HS-27A (cell line): ENCODE data around the gene MT2A.
"Not testable (repeated sequence)": the region's sequence is repeated elsewhere in the genome, so short reads cannot be mapped to it uniquely, and the experiment has no call there.

Experiments
- DNase-seq: peaks from one replicate; pipeline ENCODE4 v3.0.0-alpha.2; 2012; ENCODE audit warnings: low read depth, missing footprints

The MT2A gene

DNA sequence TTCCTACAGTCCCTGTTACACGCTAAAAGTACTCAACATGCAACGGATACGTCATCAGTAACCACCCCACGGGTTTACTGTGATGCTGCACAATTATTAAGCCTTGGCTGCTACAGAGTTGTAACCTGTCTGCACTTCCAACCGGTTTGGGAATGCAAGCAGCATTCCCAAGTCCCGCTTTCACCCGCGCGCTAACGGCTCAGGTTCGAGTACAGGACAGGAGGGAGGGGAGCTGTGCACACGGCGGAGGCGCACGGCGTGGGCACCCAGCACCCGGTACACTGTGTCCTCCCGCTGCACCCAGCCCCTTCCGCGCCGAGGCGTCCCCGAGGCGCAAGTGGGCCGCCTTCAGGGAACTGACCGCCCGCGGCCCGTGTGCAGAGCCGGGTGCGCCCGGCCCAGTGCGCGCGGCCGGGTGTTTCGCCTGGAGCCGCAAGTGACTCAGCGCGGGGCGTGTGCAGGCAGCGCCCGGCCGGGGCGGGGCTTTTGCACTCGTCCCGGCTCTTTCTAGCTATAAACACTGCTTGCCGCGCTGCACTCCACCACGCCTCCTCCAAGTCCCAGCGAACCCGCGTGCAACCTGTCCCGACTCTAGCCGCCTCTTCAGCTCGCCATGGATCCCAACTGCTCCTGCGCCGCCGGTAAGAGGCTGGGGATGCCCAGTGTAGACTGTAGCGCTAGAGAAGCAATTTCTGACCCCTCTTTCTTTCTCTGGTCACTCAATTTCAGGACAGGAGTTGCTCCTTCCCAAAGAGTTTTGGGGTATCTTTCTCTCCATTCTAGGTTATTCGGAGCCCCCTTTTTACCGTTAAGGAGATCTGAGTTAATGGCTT lies at the start of gene MT2A:
MT2A (plus strand) TSS at position 542 of the 833 bp plus-strand sequence; CDS start at position 614, 72 bp downstream.
- peak; percentile 86 for DNase-seq

DNA sequence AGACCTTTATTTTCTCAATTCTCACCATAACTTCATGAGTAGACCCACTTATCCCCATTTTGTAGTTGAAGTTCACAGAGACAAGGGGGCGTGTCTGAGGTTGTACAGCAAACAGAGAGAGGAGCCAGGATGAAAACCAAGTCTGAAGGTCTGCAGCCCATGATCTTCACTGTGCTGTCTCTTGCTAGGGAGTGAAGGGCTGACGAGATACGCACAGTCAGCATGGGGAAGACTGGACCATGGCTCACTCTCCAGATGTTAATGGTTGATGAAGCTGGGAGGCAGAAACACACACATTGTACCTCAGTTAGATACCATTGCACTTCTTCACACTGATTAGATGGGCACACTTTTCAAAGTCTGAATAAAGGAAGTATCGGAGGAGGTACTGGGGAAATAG lies 49.3 kb upstream of the MT2A start:
- no peak for DNase-seq

DNA sequence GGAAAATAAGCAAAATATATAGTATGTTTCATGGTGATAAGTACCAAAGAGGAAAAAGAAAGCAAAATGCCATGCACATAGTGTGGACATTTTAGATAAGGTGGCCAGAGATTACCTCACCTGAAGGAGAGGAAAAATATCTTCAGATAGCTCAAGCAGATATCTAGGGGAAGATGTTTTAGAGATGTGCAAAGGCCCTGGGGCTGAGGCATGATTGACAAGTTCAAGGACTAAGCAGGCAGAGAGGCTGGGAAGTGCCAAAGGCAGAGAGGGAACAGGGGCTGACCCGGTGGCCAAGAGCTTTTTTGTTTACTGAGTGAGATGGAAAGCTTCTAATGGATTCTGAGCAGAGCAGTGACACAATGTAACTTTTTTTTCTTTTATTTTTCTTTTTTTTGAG lies 47.9 kb upstream of the MT2A start:
- DNase-seq = no peak

DNA sequence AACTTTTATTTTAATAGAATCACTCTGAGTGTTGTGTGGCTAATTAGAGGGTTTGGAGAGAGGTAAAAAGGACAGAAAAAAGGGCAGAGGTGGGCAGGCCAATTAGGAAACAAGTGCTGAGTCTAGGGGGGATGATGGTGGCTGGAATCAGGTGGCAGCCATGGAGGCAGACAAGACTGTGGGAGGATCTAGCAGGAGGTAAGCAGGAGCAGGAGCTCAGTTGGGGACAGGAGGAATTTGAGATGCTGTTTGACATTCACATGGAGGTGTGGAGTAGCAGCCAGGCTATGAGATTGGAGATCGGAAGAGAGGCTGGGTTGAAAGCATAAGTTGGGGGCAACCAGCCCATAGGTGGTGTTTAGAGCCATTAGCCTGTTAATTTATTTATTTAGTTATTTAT lies 47.3 kb upstream of the MT2A start:
- DNase-seq = no peak

DNA sequence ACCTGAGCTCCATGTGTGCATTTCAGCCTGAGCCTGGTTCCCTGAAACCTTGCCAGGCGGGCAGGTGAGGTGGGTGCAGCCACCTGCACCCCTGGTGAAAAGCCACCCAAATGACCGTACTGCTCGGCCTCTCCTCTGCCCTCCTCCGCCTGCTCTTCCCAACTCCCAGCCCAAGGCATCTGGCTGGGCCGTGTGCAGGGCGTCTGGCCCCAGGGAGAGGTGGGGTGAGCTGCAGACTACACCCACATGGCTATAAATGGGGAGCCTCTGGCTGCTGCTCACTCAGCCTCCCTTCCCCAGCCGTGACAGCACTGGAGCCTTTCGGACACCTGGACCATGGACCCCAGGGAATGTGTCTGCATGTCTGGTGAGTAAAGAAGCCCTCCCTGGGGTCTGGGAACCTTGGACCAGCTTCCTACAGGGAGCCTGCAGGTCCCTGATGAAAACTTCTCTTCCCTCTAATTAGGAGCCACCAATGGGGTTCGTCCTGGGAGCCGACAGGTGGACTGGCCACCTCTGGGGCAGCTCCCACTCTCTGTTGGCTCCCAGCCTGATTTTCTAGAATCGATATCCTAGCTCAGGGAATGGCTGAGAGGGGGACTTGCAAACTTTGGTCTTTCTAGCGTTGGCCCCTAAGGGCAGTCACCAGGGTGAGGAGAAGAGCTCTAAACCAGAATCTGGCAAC lies 43.4 kb upstream of the MT2A start, which contains the start of gene MT4:
MT4 (plus strand) TSS at position 281 of the 685 bp plus-strand sequence; CDS start at position 337, 56 bp downstream.
- DNase-seq = no peak

DNA sequence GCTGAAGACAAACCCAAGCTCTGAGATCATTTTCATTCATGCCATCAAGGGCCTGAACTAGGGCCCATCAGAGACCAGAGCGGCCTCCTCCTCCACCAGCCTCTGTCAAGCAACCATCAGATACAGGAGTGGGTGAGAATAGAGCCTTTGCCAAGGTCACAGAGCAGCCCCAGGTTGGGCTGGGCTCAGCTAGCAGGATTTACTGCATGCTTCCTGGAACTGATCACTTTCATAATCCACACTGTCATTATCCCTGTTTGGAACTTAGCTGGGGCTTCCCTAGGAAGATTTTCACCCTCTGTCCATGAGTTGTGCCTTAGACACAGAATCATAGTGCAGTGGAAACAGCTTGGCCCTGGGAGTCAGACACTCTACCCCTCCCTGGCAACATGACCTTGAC lies 38.4 kb upstream of the MT2A start:
- no peak for DNase-seq

GRCh38 chr16:56571525-56571924 lies 36.9 kb upstream of the MT2A start:
- no peak for DNase-seq

DNA sequence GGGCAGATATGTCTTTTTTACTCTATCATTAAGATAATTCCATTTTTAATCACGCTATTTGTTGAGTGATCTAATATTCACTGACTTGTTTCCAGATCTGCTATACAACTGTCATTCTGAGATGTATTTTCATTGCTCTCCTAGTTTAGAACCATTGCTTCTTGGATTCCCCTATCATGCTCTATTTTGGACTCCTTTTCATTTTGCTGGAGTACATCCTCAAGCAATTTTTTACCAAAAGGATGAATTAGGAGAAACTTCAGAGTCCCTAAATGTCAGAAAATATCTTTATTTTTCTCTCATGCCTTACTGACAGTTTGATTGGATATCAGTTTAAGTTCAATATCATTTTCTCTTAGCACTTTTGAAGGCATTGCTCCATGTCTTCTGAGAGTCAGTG lies 33.8 kb upstream of the MT2A start:
- DNase-seq = no peak

DNA sequence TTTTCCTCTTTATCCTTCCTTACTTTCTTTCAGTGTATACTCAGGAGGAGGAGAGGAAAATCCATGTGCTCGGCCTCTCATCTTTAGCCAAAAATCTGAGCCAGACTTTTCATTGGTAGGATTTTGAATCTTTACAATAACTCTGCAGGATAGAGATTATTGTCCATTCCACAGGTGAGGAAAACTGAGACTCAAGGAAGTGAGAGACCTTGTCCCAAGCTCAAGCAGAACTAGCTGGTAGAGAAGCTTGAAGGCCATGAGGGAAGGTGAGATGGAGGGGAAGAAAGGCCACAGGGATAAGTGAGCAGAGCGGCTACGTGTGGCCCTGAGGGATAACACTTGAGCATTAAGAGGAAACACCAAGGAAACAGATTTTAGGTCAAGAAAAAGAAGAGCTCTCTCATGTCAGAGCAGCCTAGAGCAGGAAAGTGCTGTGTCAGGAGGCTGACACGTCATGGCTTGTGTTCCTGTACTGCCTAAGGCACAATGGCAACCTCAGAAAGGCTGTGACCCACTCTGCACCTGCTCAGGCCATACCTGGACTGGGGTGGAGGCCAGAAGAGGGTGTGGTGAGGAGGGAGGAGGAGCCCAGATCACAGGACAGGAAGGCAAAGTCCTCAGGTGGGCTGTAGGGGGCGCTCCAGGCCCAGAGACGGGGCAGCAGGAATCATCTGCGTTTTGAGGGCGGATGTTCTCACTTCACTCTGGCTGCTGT lies 31.6 kb upstream of the MT2A start:
- no peak for DNase-seq

DNA sequence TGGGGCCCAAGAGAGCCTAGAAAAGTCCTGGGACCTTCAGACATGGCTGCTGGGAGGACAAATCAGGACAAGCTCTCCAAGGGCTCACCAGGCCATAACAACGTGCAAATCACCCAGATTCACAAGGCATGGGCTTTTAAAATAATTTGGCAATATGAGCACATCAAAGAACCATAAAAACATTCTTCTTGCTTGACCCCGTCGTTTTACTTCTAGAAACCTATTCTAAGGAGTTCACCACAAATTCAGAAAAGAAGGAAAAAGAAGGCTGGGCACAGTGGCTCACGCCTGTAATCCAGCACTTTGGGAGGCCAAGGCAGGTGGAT lies 31.1 kb upstream of the MT2A start:
- DNase-seq = no peak

DNA sequence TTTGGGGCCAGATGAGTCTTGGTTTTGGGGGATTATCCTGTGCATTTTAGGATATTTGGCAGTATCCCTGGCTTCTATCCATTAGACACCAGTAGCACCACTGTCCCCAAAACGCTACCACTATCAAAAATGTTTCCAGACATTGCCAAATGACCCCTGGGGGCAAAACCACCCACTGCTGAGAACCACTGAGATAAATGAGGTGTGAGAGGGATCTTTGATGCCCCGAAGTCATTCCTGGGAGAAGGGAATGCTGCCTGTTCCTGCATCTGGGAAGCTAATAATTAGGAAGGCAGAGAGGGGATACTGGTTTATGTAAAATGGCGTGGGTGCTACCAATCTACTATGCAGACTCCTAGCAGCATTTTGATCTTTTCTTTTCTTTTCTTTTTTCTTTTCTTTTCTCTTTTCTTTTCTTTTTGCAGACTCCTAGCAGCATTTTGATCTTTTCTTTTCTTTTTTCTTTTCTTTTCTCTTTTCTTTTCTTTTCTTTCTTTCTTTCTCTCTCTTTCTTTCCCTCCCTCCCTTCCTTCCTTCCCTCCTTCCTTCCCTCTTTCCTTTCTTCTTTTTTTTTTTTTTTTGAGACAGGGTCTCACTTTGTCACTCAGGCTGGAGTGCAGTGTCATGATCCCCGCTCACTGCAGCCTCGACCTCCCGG lies 27.9 kb upstream of the MT2A start:
- no peak for DNase-seq

- DNase-seq = not testable (repeated sequence)
These were observed 25.5 kb upstream of the MT2A start for GRCh38 chr16:56582911-56583310.

- no peak for DNase-seq
These were observed 24.8 kb upstream of the MT2A start for GRCh38 chr16:56583351-56584168.

DNA sequence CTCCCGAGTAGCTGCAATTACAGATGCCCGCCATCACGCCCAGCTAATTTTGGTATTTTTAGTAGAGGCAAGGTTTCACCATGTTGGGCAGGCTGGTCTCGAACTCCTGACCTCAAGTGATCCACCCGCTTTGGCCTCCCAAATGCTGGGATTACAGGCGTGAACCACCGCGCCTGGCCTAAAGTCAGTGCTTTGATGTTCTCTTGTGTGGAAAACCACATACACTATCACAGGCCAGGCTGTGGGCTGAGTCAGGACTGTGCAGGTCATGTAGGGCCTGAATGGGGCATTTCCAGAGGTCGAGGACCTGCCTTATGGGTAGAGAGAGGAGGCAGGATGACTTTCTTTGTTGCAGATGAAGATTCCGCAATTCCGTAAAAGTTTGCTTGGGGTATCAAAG lies 24.1 kb upstream of the MT2A start:
- no peak for DNase-seq

DNA sequence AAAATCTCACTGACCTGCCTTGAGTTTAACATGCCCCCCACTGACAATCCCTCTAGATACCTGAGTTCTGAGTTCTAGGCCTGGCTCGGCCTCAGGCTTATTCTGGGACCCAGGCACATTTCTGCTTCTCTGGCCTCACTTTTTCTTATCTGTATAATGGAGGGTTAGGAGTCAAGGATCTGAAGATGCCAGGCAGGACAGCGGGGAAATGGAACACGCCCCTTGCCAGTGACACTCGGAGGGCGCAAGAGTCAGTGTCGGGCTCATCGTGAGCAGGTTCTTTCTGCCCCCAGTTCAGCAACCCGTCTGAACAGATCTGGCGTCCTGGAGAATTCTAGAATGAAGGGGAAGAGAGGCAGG lies 19.6 kb upstream of the MT2A start:
- no peak for DNase-seq

DNA sequence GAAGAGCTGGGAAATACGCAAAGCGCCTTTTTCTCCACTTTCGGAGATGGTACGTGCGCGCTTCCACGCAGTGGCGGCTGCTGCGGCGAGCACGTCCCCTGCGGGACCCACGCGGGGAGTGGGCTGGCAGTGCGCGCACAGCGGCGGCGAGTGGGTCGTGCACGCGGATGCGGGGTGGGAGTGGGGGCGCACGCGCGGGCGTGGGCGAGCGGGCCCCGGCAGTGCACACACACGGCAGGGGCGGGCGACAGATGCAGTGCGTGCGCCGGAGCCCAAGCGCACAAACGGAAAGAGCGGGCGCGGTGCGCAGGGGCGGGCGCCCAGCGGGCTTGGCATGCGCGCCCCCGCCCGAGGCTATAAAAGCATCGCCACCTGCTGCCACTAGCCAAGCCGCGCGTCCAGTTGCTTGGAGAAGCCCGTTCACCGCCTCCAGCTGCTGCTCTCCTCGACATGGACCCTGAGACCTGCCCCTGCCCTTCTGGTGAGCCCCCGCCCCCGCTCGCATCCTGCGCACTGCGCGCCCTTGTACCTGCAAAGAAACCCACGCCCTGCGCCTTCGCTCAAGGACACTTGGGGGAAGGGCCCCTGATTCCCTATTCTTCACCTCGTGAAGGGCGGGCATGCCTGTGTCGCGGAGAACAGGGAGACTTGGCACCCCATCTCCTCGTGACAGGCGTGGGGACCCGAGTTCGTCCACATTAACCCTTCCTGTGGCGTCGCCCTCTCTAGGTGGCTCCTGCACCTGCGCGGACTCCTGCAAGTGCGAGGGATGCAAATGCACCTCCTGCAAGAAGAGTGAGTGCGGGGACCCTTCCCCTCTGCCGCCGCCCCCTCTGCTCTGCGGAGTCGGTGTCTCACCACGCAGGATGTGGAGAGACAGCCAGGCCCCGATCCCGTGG lies 19.0 kb upstream of the MT2A start, which contains the start of gene MT3:
MT3 (plus strand) TSS at position 388 of the 899 bp plus-strand sequence; CDS start at position 451, 63 bp downstream.
- DNase-seq = no peak

- DNase-seq = no peak
These were observed 16.9 kb upstream of the MT2A start for GRCh38 chr16:56591377-56592060.

GRCh38 chr16:56593573-56594291 lies 14.7 kb upstream of the MT2A start:
- DNase-seq = no peak

GRCh38 chr16:56594292-56594619 lies 14.1 kb upstream of the MT2A start:
- DNase-seq = no peak
